Prostate gland (tissue), 2 donors: Measurements from ENCODE around the gene CASP12.

Experiments used
- CTCF ChIP-seq, 4 experiments: fragments of 200-600 bp in 2 of 4; fragments of 450-650 bp in 2 of 4; sonication (generic) in 2 of 4; IDR thresholded peaks; 1 replicate in 3 of 4; 2 replicates in 1 of 4; pipeline ENCODE4 v1.5.1; 2016 to 2019; ENCODE audit warnings: antibody characterized with exemption in 4 of 4, mild to moderate bottlenecking in 2 of 4, moderate library complexity in 2 of 4
- POLR2A ChIP-seq: fragments of 450-650 bp; IDR thresholded peaks from one replicate; pipeline ENCODE4 v1.6.1; 2016; ENCODE audit warnings: antibody characterized with exemption, mild to moderate bottlenecking
- POLR2AphosphoS5 ChIP-seq: sonication (generic); formaldehyde crosslinking; IDR thresholded peaks from one replicate; pipeline ENCODE4 v1.6.1; 2017; ENCODE audit warnings: antibody characterized with exemption

- no peak for TF ChIP-seq CTCF (IDR thresholded peaks at IDR 0.05)
- no peak for TF ChIP-seq POLR2A
- TF ChIP-seq POLR2AphosphoS5 = no peak
Measured at GRCh38 chr11:104836691-104837090, 61.6 kb downstream of the CASP12 start.
